Astrocyte of the spinal cord (primary cell): Measurements from ENCODE around the gene COQ8B.

Experiments used
- DNase-seq: peaks from one replicate; pipeline ENCODE4 v3.0.0; 2011; ENCODE audit warnings: low read depth, low spot score
- H3K4me3 ChIP-seq: 2 replicates; pipeline ENCODE4 v1.5.1; 2011; ENCODE audit warnings: low read depth, mild to moderate bottlenecking, low read length, moderate library complexity
- in situ Hi-C: cut with HindIII; loops from 2 replicates; pipeline ENCODE4 v1.10.0; 2017; ENCODE audit warnings: low sequenced_read_pairs
- TF ChIP-seq, protein P1 (sequence below): IDR thresholded peaks from 2 replicates; pipeline ENCODE4 v1.5.1; 2012; ENCODE audit warnings: low read depth, mild to moderate bottlenecking, low read length, inconsistent platforms

The COQ8B gene

DNA sequence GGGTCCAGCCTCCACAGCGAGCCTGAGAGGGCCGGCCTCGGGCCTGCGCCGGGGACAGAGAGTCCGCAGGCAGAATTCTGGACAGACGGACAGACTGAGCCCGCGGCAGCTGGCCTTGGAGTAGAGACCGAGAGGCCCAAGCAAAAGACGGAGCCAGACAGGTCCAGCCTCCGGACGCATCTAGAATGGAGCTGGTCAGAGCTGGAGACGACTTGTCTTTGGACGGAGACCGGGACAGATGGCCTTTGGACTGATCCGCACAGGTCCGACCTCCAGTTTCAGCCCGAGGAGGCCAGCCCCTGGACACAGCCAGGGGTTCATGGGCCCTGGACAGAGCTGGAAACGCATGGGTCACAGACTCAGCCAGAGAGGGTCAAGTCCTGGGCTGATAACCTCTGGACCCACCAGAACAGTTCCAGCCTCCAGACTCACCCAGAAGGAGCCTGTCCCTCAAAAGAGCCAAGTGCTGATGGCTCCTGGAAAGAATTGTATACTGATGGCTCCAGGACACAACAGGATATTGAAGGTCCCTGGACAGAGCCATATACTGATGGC is 716 bp upstream of the COQ8B start:
- DNase-seq = no peak
- TF ChIP-seq, protein P1, sequence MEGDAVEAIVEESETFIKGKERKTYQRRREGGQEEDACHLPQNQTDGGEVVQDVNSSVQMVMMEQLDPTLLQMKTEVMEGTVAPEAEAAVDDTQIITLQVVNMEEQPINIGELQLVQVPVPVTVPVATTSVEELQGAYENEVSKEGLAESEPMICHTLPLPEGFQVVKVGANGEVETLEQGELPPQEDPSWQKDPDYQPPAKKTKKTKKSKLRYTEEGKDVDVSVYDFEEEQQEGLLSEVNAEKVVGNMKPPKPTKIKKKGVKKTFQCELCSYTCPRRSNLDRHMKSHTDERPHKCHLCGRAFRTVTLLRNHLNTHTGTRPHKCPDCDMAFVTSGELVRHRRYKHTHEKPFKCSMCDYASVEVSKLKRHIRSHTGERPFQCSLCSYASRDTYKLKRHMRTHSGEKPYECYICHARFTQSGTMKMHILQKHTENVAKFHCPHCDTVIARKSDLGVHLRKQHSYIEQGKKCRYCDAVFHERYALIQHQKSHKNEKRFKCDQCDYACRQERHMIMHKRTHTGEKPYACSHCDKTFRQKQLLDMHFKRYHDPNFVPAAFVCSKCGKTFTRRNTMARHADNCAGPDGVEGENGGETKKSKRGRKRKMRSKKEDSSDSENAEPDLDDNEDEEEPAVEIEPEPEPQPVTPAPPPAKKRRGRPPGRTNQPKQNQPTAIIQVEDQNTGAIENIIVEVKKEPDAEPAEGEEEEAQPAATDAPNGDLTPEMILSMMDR = no peak
- peak overlapping the region; percentile 83 for H3K4me3 ChIP-seq
- in situ Hi-C loops = no loop called here

DNA sequence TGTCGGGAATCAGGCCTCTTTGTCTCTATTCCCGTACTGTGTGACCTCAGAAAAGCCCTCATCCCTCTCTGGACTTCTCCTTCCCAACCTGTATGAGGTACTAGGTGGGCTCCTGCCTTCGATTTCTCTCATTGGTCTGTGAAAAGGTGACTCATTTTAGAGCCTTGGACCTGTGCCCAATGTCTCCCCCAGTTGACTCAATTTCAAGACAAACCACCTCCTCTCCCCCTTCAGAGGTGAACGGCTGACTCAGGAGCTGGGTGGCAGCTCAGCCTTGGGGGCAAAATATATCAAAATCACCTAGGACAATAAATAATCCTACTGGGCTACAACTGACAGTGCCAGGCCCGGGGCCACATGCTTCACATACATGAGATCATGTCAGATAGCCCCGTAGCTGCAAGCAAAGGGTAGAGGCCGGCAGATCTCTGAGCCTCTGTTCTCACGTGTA is 630 bp downstream of the COQ8B start:
- TF ChIP-seq, protein P1 = no peak
- H3K4me3 ChIP-seq = peak overlapping the region; percentile 83
- no peak for DNase-seq
- in situ Hi-C loops = no loop called here

DNA sequence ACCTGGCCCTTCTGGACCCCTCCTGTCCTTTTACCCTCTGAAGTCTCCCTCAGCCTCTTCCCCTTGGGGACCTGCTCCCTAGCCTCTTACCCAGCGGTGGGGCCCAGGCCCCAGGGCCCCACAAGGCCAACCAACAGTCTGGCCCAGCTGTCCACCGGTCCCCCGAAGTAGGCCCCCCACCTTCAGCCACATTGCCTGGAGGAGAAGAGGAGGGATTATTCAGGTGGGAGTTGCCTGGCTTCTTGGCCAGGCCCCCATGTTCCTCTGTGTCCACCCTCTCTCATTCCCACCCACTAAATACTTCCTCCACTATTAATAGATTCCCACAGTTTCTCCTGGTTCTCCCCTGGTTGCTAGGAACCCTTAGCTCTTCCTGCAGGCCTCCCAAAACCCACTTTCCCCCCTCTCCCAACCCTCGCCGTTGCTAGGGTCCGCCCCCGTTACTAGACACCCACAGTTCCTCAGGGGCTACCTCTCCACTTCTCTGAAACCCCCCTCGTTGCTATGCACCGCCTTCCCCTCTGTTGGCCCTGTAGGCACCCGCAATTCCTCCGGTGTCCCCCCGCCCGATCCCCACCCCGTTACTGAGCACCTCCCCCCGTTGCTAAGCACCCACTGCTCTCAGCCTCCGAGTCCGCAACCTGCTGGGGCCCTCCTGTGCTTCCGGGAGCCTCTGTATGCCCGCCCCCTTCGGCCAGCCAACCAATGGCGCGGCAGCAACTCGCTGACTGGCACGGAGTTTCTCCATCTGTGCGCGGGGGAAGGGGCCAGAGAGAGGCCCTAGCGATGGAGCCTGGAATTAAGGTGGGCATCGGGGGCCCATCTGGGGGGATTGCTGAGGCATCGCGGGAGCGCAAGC is 2.0 kb downstream of the COQ8B start:
- H3K4me3 ChIP-seq = peak overlapping the region; percentile 51
- TF ChIP-seq, protein P1 = peak; percentile 3
- in situ Hi-C loops = no loop called here
- DNase-seq = peak; percentile 95

DNA sequence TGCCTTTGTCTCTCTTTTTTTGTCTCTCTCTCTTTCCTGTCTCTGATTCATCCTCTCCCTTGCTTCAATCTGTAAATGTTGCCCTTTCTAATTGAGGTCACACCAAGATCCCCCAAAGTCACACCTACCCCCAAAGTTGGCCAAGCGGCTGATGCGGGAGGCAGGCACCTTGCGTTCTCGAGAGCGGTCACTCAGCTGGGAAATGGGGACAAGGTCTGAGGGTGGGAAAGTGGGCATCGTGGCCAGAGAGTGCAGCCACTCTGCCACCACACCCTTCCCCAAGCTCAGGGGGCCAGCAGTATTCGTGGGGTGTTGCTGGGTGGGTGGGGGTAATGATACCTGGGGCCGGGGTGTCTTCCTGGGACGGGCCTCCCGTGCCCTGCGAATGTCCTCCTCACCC is 2.7 kb downstream of the COQ8B start:
- TF ChIP-seq, protein P1 = no peak
- no peak overlapping the region for H3K4me3 ChIP-seq
- DNase-seq = no peak
- in situ Hi-C loops = no loop called here

DNA sequence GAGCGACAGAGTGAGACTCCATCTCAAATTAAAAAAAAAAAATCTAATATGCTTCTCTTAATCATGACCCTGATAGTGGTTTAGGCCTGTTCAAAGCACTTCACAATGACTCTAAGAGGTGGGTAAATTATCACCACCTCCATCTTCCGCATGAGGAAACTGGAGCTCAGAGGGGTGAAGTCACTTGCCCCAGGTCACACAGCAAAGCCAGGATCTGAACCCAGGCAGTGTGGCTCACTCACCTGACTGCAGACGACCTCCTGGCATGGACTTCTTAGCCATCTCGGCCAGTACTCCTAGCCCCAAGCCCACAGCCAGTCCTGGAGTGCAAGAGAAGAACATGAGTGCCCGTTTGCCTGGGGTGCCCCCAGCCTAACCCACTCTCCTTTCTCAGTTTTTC is 6.9 kb downstream of the COQ8B start:
- DNase-seq = no peak
- TF ChIP-seq, protein P1 = no peak
- no peak overlapping the region for H3K4me3 ChIP-seq
- in situ Hi-C loops = no loop called here

DNA sequence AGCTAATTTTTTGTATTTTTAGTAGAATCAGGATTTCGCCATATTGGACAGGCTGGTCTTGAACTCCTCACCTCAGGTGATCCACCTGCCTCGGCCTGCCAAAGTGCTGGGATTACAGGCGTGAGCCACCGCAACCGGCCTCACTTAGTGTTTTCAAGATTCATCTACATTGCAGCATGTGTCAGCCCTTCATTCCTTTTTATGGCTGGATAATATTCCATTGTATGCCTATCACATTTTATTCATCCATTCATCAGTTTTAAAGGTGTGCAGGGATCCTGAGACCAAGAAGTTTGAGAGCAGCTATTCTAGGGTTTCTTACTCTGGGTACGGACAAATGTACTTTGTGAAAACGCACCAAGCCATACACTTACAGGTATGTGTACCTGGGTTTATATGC is 9.1 kb downstream of the COQ8B start:
- no peak for DNase-seq
- H3K4me3 ChIP-seq = no peak overlapping the region
- in situ Hi-C loops = no loop called here
- TF ChIP-seq, protein P1 = no peak
